Mesothelial cell of epicardium (in vitro differentiated cells): ENCODE measurements around the gene ZNF512. TPM values are rescaled to one million over a fixed set of nuclear protein-coding genes. Genes with fewer than 3 reads are reported as not detected.

Source experiments
- DNase-seq, 2 experiments: peaks; one replicate each; pipeline ENCODE4 v3.0.0; 2021; ENCODE audit warnings: low spot score in 2 of 2; ENCODE audit not compliant: unreplicated experiment in 2 of 2
- H3K27ac Mint-ChIP-seq: 2 replicates; pipeline ENCODE4 v1.8.0; 2021; ENCODE audit warnings: mixed read lengths
- H3K27me3 Mint-ChIP-seq: 2 replicates; pipeline ENCODE4 v1.8.0; 2021; ENCODE audit warnings: low read depth, mixed read lengths
- H3K36me3 Mint-ChIP-seq: 2 replicates; pipeline ENCODE4 v1.8.0; 2021; ENCODE audit warnings: mixed read lengths
- H3K4me1 Mint-ChIP-seq: 2 replicates; pipeline ENCODE4 v1.8.0; 2021; ENCODE audit warnings: mixed read lengths
- H3K4me3 Mint-ChIP-seq: 2 replicates; pipeline ENCODE4 v1.8.0; 2021; ENCODE audit warnings: mild to moderate bottlenecking, moderate library complexity, mixed read lengths
- H3K9me3 Mint-ChIP-seq: 2 replicates; pipeline ENCODE4 v1.8.0; 2021; ENCODE audit warnings: mixed read lengths
- total RNA-seq: library from RNA; stranded (reverse); gene quantifications from 3 replicates; pipeline ENCODE4 v1.2.1, GENCODE V29; 2021
- TF ChIP-seq, protein P1 (sequence below): fragments of 200-600 bp; sonication (generic); IDR thresholded peaks from one replicate; pipeline ENCODE4 v1.5.0; 2021; ENCODE audit warnings: antibody characterized with exemption; ENCODE audit not compliant: unreplicated experiment

The ZNF512 gene
- total RNA-seq, 1 donor from 2014 or later: 72.8 TPM

DNA sequence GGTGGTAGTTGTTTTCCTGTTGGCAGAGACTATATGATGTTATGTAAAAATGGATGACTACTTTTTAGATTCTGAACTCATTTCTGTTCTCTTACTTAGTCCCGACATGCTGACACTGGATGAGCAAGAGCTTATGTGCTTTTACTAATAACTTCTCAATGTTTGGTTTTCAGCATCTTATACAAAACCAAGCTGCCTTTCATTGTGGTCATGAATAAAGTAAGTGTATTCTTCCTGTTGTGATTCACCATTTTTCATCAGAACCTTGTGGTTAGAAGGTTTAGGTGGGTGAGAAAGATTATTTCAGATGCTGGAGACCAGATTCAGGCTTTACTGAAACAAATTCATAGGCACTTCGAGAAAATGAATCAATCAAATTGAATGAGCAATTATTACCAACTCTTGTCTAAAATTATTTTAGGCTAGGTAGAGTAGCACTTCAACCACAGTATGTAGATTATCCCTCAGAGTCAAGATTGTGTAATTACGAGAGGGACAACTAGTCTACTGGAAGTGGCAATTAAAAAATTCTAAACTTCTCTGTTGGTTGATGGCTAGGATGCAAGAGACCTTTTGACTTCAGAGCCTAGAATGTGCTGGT is 55.3 kb downstream of the ZNF512 start:
- Mint-ChIP-seq H3K4me3 (no peak overlapping the region), H3K36me3 (peaks cover 41% of the 10 kb centered on the region), H3K4me1 (no peaks in the 10 kb centered on the region), H3K9me3 (no peaks in the 10 kb centered on the region), H3K27me3 (no peaks in the 10 kb centered on the region), H3K27ac (no peak overlapping the region)
- no peak for DNase-seq
- TF ChIP-seq, protein P1, sequence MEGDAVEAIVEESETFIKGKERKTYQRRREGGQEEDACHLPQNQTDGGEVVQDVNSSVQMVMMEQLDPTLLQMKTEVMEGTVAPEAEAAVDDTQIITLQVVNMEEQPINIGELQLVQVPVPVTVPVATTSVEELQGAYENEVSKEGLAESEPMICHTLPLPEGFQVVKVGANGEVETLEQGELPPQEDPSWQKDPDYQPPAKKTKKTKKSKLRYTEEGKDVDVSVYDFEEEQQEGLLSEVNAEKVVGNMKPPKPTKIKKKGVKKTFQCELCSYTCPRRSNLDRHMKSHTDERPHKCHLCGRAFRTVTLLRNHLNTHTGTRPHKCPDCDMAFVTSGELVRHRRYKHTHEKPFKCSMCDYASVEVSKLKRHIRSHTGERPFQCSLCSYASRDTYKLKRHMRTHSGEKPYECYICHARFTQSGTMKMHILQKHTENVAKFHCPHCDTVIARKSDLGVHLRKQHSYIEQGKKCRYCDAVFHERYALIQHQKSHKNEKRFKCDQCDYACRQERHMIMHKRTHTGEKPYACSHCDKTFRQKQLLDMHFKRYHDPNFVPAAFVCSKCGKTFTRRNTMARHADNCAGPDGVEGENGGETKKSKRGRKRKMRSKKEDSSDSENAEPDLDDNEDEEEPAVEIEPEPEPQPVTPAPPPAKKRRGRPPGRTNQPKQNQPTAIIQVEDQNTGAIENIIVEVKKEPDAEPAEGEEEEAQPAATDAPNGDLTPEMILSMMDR: no peak

DNA sequence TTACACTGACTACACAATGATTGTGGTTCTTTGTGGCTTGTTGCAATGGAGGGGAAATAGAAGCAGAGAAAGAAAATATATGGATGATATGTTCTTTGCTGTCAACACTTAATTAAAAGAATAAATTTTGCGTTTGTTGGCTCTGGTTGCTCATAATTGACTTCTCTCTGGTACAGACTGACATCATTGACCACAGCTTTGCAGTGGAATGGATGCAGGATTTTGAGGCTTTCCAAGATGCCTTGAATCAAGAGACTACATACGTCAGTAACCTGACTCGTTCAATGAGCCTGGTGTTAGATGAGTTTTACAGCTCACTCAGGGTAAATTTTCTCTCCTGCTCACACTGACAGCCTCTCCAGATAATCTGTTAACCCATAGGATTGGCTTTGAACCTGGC is 55.9 kb downstream of the ZNF512 start:
- no peaks in the 10 kb centered on the region for H3K9me3 Mint-ChIP-seq
- no peaks in the 10 kb centered on the region for H3K27me3 Mint-ChIP-seq
- TF ChIP-seq, protein P1: no peak
- no peak for DNase-seq
- H3K27ac Mint-ChIP-seq: no peak overlapping the region
- peaks cover 42% of the 10 kb centered on the region for H3K36me3 Mint-ChIP-seq
- H3K4me3 Mint-ChIP-seq: no peak overlapping the region
- H3K4me1 Mint-ChIP-seq: no peaks in the 10 kb centered on the region

DNA sequence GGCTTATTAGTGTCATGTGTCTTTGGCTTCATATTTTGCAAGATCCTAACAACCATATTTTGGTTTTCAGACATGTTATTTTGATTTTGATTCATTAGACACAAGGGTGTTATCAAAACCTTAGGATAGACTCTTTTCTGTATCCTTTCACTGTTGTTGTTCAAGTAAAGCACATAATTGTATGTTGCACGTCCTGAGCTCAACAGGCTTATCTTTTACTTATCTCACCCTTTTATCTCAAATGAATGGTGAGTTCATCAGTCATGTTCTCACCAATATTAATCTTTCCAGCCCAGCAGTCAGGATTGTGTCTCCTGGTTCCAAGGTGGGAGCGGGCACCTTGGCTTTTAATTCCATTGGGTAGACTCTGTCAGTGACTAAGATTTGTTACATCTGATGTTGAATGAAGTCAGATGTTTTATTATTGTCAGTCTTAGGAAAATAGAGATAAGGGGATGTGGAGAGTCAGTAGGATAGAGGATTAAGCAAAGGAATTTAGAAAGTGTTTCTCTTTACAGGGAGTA is 57.9 kb downstream of the ZNF512 start:
- H3K9me3 Mint-ChIP-seq: no peaks in the 10 kb centered on the region
- H3K36me3 Mint-ChIP-seq: peaks cover 31% of the 10 kb centered on the region
- H3K4me1 Mint-ChIP-seq: no peaks in the 10 kb centered on the region
- H3K4me3 Mint-ChIP-seq: no peak overlapping the region
- H3K27me3 Mint-ChIP-seq: no peaks in the 10 kb centered on the region
- no peak for DNase-seq
- TF ChIP-seq, protein P1: no peak
- H3K27ac Mint-ChIP-seq: no peak overlapping the region

DNA sequence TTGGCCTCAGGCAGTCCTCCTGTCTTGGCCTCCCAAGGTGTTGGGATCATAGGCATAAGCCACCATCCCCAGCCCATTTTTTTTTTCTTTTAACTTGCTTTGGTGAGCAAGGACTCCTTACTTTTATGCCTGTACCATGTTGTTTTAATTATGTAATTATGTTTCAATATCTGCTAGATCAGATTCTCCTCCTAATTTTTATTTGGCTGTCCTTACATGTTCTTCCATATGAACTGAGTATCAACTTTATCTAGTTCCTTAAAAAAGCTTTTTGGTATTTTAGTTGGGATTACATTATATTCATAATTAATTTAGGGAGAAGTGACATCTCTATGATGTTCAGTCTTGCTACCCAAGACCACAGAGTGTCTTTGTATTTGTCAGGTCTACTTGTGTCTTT is 62.4 kb downstream of the ZNF512 start:
- TF ChIP-seq, protein P1: no peak
- Mint-ChIP-seq H3K9me3 (no peaks in the 10 kb centered on the region), H3K27ac (no peak overlapping the region), H3K4me1 (no peaks in the 10 kb centered on the region), H3K27me3 (no peaks in the 10 kb centered on the region), H3K36me3 (peaks cover 34% of the 10 kb centered on the region), H3K4me3 (no peak overlapping the region)
- no peak for DNase-seq

DNA sequence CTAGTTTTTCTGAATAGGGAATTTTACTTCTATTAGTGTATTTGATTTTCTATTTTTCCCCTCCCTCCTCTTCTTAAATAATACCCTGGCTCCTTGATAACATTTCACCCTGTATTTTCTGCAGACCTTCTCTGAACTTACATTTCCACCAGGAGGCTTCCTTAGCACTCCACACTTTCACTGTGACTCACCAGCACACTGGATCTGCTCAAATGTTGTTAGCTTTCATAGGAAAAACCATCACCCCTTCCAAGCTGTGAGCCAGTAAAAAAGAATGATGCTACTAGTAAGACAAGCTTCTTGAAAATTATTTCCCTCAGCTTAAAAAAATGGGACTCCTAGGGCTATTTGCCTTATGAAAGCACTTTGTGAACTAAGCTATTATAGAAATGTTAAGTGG is 64.4 kb downstream of the ZNF512 start:
- no peaks in the 10 kb centered on the region for H3K4me1 Mint-ChIP-seq
- H3K9me3 Mint-ChIP-seq: no peaks in the 10 kb centered on the region
- no peak overlapping the region for H3K4me3 Mint-ChIP-seq
- no peaks in the 10 kb centered on the region for H3K27me3 Mint-ChIP-seq
- peaks cover 35% of the 10 kb centered on the region for H3K36me3 Mint-ChIP-seq
- TF ChIP-seq, protein P1: no peak
- no peak overlapping the region for H3K27ac Mint-ChIP-seq
- no peak for DNase-seq

DNA sequence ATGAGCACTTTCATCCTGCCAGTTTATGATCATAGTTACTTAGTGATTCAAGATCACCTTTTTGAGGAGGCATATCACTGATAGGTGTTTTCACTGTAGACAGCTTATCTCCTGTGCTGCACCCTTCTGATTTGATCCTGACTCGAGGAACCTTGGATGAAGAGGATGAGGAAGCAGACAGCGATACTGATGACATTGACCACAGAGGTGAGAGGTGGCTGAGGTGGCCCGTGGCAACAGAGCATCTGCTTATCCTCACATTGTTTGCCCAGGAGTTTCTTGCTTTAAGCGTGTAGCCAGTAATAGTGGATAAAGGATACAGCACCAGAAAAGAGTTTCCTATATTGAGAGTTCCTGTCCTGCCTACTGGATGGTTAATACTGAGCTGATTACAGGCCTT is 64.9 kb downstream of the ZNF512 start:
- Mint-ChIP-seq H3K9me3 (no peaks in the 10 kb centered on the region), H3K36me3 (peaks cover 39% of the 10 kb centered on the region), H3K4me1 (no peaks in the 10 kb centered on the region), H3K27ac (no peak overlapping the region), H3K27me3 (no peaks in the 10 kb centered on the region), H3K4me3 (no peak overlapping the region)
- DNase-seq: no peak
- TF ChIP-seq, protein P1: no peak
